Measurements from ENCODE around the gene DNM1. TPM values are rescaled to one million over a fixed set of nuclear protein-coding genes. Genes with fewer than 3 reads are reported as not detected.

DNM1 gene
- total and polyA plus RNA-seq, 10 of the 15 experiments (the other 5 are each of a cell fraction or from before 2014, with no cell fraction given) = 0.06 to 0.67 (median 0.19) TPM; not detected in 3

- ChIA-PET CTCF (interaction anchor here (1.1 to 1.9 kb wide), 3 partner anchors 18 to 67 kb away, joined by 4 to 11 read pairs (median 5); no protein-coding TSS in a partner anchor), RAD21 (ENCODE audit: unreplicated experiment) (interaction anchor here (1.3 kb wide), 1 partner anchor 87 kb away, joined by 5 read pairs; no protein-coding TSS in a partner anchor), POLR2A (interaction anchor here (0.9 kb wide), 1 partner anchor 22 kb away, joined by 3 read pairs; the partner anchor contains the start of genes GOLGA2 and SWI5), SMC1A (ENCODE audit: uncharacterized antibody, unreplicated experiment) (no interaction called here)
- Histone ChIP-seq H2AFZ (ENCODE audit: control insufficient read depth, low read depth, low read length) (no peak overlapping the region), H3K79me2 (ENCODE audit: control insufficient read depth, insufficient read depth, low read length) (no peaks in the 10 kb centered on the region), H3K36me3 (ENCODE audit: control insufficient read depth in 2 of 2, insufficient read depth in 2 of 2, low read length in 1 of 2) (peaks cover 3 to 8% of the 10 kb centered on the region in 2 experiments; a peak in 3 of 4 replicates), H3K27me3 (replicated peaks in 1 of 2; ENCODE audit: control insufficient read depth in 2 of 2, insufficient read depth in 2 of 2, low read length in 1 of 2) (peaks cover 0 to 3% of the 10 kb centered on the region in 2 experiments; a peak in 2 of 4 replicates), H4K20me1 (ENCODE audit: control insufficient read depth, insufficient read depth) (no peaks in the 10 kb centered on the region), H3K4me3 (no peak overlapping the region), H3K27ac (ENCODE audit: control insufficient read depth, insufficient read depth) (no peak overlapping the region), H3K4me1 (ENCODE audit: control insufficient read depth, insufficient read depth, low read length) (no peaks in the 10 kb centered on the region), H3K4me2 (ENCODE audit: control insufficient read depth, insufficient read depth) (no peak overlapping the region), H3K9me3 (replicated peaks; ENCODE audit: control insufficient read depth, insufficient read depth, low read length) (no peaks in the 10 kb centered on the region), H3K9ac (ENCODE audit: control insufficient read depth, insufficient read depth, low read length) (no peak overlapping the region)
- no peak for DNase-seq (ENCODE audit: low read depth, low spot score)
- TF ChIP-seq HDAC6 (IDR thresholded peaks at IDR 0.05; ENCODE audit: unreplicated experiment) (no peak), NBN (IDR thresholded peaks at IDR 0.05) (no peak), EZH2 (IDR thresholded peaks at IDR 0.05; ENCODE audit: borderline replicate concordance, control insufficient read depth, low read depth, low read length) (no peak), PML (IDR thresholded peaks at IDR 0.05; ENCODE audit: low read length) (no peak), YY1 (IDR thresholded peaks at IDR 0.05; ENCODE audit: low read depth, low read length) (no peak), BHLHE40 (IDR thresholded peaks at IDR 0.05; ENCODE audit: borderline replicate concordance in 1 of 2, low read depth in 2 of 2, low read length in 1 of 2) (no peak), IRF4 (IDR thresholded peaks at IDR 0.05; ENCODE audit: low read depth, low read length) (no peak), RAD51 (IDR thresholded peaks at IDR 0.05) (no peak), POLR2A (IDR thresholded peaks at IDR 0.05; ENCODE audit: low read depth, low read length) (no peak), RUNX3 (IDR thresholded peaks at IDR 0.05; ENCODE audit: low read length) (no peak), RFX5 (IDR thresholded peaks at IDR 0.05; ENCODE audit: low read depth, low read length) (no peak), NR2F1 (conservative IDR thresholded peaks at IDR 0.05) (no peak), PAX8 (IDR thresholded peaks at IDR 0.05) (no peak), JUND (IDR thresholded peaks at IDR 0.05; ENCODE audit: low read depth, low read length) (no peak), TBL1XR1 (IDR thresholded peaks at IDR 0.05; ENCODE audit: low read depth, low read length) (no peak), E2F8 (IDR thresholded peaks at IDR 0.05; ENCODE audit: low read depth, partially characterized antibody) (no peak), KLF5 (IDR thresholded peaks at IDR 0.05; ENCODE audit: partially characterized antibody) (no peak), SMARCA5 (IDR thresholded peaks at IDR 0.05) (no peak), SRF (IDR thresholded peaks at IDR 0.05; ENCODE audit: low read depth in 2 of 2, low read length in 2 of 2) (no peak)
- TF ChIP-seq, protein P1, sequence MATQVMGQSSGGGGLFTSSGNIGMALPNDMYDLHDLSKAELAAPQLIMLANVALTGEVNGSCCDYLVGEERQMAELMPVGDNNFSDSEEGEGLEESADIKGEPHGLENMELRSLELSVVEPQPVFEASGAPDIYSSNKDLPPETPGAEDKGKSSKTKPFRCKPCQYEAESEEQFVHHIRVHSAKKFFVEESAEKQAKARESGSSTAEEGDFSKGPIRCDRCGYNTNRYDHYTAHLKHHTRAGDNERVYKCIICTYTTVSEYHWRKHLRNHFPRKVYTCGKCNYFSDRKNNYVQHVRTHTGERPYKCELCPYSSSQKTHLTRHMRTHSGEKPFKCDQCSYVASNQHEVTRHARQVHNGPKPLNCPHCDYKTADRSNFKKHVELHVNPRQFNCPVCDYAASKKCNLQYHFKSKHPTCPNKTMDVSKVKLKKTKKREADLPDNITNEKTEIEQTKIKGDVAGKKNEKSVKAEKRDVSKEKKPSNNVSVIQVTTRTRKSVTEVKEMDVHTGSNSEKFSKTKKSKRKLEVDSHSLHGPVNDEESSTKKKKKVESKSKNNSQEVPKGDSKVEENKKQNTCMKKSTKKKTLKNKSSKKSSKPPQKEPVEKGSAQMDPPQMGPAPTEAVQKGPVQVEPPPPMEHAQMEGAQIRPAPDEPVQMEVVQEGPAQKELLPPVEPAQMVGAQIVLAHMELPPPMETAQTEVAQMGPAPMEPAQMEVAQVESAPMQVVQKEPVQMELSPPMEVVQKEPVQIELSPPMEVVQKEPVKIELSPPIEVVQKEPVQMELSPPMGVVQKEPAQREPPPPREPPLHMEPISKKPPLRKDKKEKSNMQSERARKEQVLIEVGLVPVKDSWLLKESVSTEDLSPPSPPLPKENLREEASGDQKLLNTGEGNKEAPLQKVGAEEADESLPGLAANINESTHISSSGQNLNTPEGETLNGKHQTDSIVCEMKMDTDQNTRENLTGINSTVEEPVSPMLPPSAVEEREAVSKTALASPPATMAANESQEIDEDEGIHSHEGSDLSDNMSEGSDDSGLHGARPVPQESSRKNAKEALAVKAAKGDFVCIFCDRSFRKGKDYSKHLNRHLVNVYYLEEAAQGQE (IDR thresholded peaks at IDR 0.05; ENCODE audit: low read depth, low read length) = no peak
- 70% methylated on average over 6 of the region's 20 CpGs for WGBS (ENCODE audit: insufficient coverage, insufficient replicate concordance, low lambda C conversion rate, missing lambda C conversion rate)
- in situ Hi-C loops (cut with MboI) = no loop called here
- no peak for FAIRE-seq
- intact Hi-C loops (cut with micrococcal nuclease; ENCODE audit: unreplicated experiment) = no loop called here
- ATAC-seq = no peak
- BruUV-seq (replicated peaks) = no TSS peak
Measured at GRCh38 chr9:128254362-128254761, 51.2 kb downstream of the DNM1 start.
